Neutrophil (primary cell): ENCODE data around the gene MGRN1.

Experiments used
- H3K27ac ChIP-seq: fragments of 200-600 bp; sonication (generic); 2 replicates; pipeline ENCODE4 v1.5.1; 2016; ENCODE audit warnings: mild to moderate bottlenecking, moderate library complexity
- H3K27me3 ChIP-seq: fragments of 200-600 bp; sonication (generic); 2 replicates; pipeline ENCODE4 v1.6.0; 2016; ENCODE audit warnings: mild to moderate bottlenecking
- H3K36me3 ChIP-seq: fragments of 200-600 bp; sonication (generic); 2 replicates; pipeline ENCODE4 v1.5.1; 2017
- H3K4me1 ChIP-seq, 2 experiments: fragments of 200-600 bp in 1 of 2; sonication (generic) in 1 of 2; 1 replicate in 1 of 2; 2 replicates in 1 of 2; pipeline versions ENCODE4 v1.5.1 to v1.6.1; 2013 to 2016; ENCODE audit warnings: low read depth in 1 of 2, low read length in 1 of 2, mild to moderate bottlenecking in 1 of 2, moderate library complexity in 1 of 2; ENCODE audit not compliant: control insufficient read depth in 1 of 2, insufficient read depth in 1 of 2
- H3K4me3 ChIP-seq, 2 experiments: fragments of 200-600 bp in 1 of 2; sonication (generic) in 1 of 2; 1 replicate in 1 of 2; 2 replicates in 1 of 2; pipeline ENCODE4 v1.5.1; 2013 to 2016; ENCODE audit warnings: low read depth in 1 of 2, low read length in 1 of 2, mild to moderate bottlenecking in 1 of 2, moderate library complexity in 1 of 2
- H3K9me3 ChIP-seq: fragments of 200-600 bp; sonication (generic); 2 replicates; pipeline ENCODE4 v1.5.1; 2016
- CTCF ChIP-seq: fragments of 200-600 bp; sonication (generic); IDR thresholded peaks from 2 replicates; pipeline ENCODE4 v1.5.1; 2016; ENCODE audit warnings: antibody characterized with exemption

The MGRN1 gene

GRCh38 chr16:4636196-4636595 lies 11.6 kb downstream of the MGRN1 start:
- Histone ChIP-seq H3K27ac (peak overlapping the region; percentile 79), H3K9me3 (no peaks in the 10 kb centered on the region)

GRCh38 chr16:4637501-4638166 lies 13.0 kb downstream of the MGRN1 start:
- H3K36me3 ChIP-seq: peaks cover 41% of the 10 kb centered on the region
- H3K9me3 ChIP-seq: no peaks in the 10 kb centered on the region
- peak overlapping the region; percentile 10 for H3K27ac ChIP-seq
- peaks cover 68 to 73% of the 10 kb centered on the region in 2 experiments for H3K4me1 ChIP-seq
- no peaks in the 10 kb centered on the region for H3K27me3 ChIP-seq
- TF ChIP-seq CTCF: no peak
- no peak overlapping the region for H3K4me3 ChIP-seq

More at GRCh38 chr16:4636196-4636595, 11.6 kb downstream of the MGRN1 start:
- Histone ChIP-seq H3K4me1 (peaks cover 69 to 74% of the 10 kb centered on the region in 2 experiments), H3K4me3 (peak overlapping the region in 1 of 2 experiments; percentile 14), H3K36me3 (peaks cover 41% of the 10 kb centered on the region), H3K27me3 (no peaks in the 10 kb centered on the region)
- no peak for TF ChIP-seq CTCF

- Histone ChIP-seq H3K9me3 (no peaks in the 10 kb centered on the region), H3K27ac (peak overlapping the region; percentile 79), H3K36me3 (peaks cover 33% of the 10 kb centered on the region), H3K27me3 (no peaks in the 10 kb centered on the region), H3K4me3 (no peak overlapping the region), H3K4me1 (peaks cover 51 to 54% of the 10 kb centered on the region in 2 experiments)
- no peak for TF ChIP-seq CTCF
These were observed 15.4 kb downstream of the MGRN1 start for GRCh38 chr16:4639899-4640509.

GRCh38 chr16:4640572-4641305 lies 16.1 kb downstream of the MGRN1 start:
- Histone ChIP-seq H3K4me1 (peaks cover 44 to 47% of the 10 kb centered on the region in 2 experiments), H3K4me3 (no peak overlapping the region), H3K27ac (peak overlapping the region; percentile 79), H3K9me3 (no peaks in the 10 kb centered on the region), H3K27me3 (no peaks in the 10 kb centered on the region), H3K36me3 (peaks cover 39% of the 10 kb centered on the region)
- TF ChIP-seq CTCF: no peak

GRCh38 chr16:4641306-4641687 lies 16.7 kb downstream of the MGRN1 start:
- no peak overlapping the region for H3K4me3 ChIP-seq

More at GRCh38 chr16:4641306-4641687, 16.7 kb downstream of the MGRN1 start:
- H3K4me1 ChIP-seq: peaks cover 38 to 41% of the 10 kb centered on the region in 2 experiments
- peak overlapping the region; percentile 79 for H3K27ac ChIP-seq
- H3K27me3 ChIP-seq: no peaks in the 10 kb centered on the region
- no peak for TF ChIP-seq CTCF
- peaks cover 44% of the 10 kb centered on the region for H3K36me3 ChIP-seq
- no peaks in the 10 kb centered on the region for H3K9me3 ChIP-seq
